Calu3 (cell line): ENCODE data around the gene PIK3CA. TPM values are rescaled to one million over a fixed set of nuclear protein-coding genes. Genes with fewer than 3 reads are reported as not detected.
"Not testable (repeated sequence)": the region's sequence is repeated elsewhere in the genome, so short reads cannot be mapped to it uniquely, and the experiment has no call there.

Experiments used
- BruUV-seq: library from RNA; stranded (reverse); fragments of 400-500 nt; replicated peaks from 2 replicates; lab custom pipeline; 2021; lab: Mats Ljungman, UMichigan
- CTCF ChIA-PET: fragments of 300-600 bp; sonication (Branson Sonifier 250); formaldehyde crosslinking; loops from one replicate; lab custom pipeline; 2022; ENCODE audit warnings: antibody characterized with exemption; lab: Charles Lee
- DNase-seq: peaks from one replicate; pipeline ENCODE4 v3.0.0; 2022
- H3K27ac Mint-ChIP-seq: one replicate; pipeline ENCODE4 v1.8.0; 2022; ENCODE audit warnings: mixed read lengths; ENCODE audit not compliant: unreplicated experiment
- H3K27me3 Mint-ChIP-seq: one replicate; pipeline ENCODE4 v1.8.0; 2022; ENCODE audit warnings: mixed read lengths; ENCODE audit not compliant: unreplicated experiment
- H3K36me3 Mint-ChIP-seq: one replicate; pipeline ENCODE4 v1.8.0; 2022; ENCODE audit warnings: mild to moderate bottlenecking, moderate library complexity, mixed read lengths; ENCODE audit not compliant: insufficient read depth, unreplicated experiment
- H3K4me1 Mint-ChIP-seq: one replicate; pipeline ENCODE4 v1.8.0; 2022; ENCODE audit warnings: mild to moderate bottlenecking, low read depth, mixed read lengths; ENCODE audit not compliant: unreplicated experiment
- H3K4me3 Mint-ChIP-seq: one replicate; pipeline ENCODE4 v1.8.0; 2022; ENCODE audit warnings: mild to moderate bottlenecking, low read depth, moderate library complexity, mixed read lengths; ENCODE audit not compliant: unreplicated experiment
- H3K9me3 Mint-ChIP-seq: one replicate; pipeline ENCODE4 v1.8.0; 2022; ENCODE audit warnings: low read depth, mixed read lengths; ENCODE audit not compliant: unreplicated experiment
- intact Hi-C: fragments of 100-400 bp; cut with micrococcal nuclease; formaldehyde crosslinking; loops from one replicate; pipeline ENCODE4 v1.10.0; 2022; ENCODE audit not compliant: unreplicated experiment
- total RNA-seq: library from RNA; stranded (reverse); gene quantifications from 2 replicates; pipeline ENCODE4 v1.2.3, GENCODE V29; 2022
- TF ChIP-seq, protein P1 (sequence below): fragments of 200-600 bp; IDR thresholded peaks from one replicate; pipeline ENCODE4 v1.8.0; 2022; ENCODE audit warnings: antibody characterized with exemption; ENCODE audit not compliant: unreplicated experiment

Gene PIK3CA
- total RNA-seq, 1 experiment from 2014 or later = 28.8 TPM

- TF ChIP-seq, protein P1, sequence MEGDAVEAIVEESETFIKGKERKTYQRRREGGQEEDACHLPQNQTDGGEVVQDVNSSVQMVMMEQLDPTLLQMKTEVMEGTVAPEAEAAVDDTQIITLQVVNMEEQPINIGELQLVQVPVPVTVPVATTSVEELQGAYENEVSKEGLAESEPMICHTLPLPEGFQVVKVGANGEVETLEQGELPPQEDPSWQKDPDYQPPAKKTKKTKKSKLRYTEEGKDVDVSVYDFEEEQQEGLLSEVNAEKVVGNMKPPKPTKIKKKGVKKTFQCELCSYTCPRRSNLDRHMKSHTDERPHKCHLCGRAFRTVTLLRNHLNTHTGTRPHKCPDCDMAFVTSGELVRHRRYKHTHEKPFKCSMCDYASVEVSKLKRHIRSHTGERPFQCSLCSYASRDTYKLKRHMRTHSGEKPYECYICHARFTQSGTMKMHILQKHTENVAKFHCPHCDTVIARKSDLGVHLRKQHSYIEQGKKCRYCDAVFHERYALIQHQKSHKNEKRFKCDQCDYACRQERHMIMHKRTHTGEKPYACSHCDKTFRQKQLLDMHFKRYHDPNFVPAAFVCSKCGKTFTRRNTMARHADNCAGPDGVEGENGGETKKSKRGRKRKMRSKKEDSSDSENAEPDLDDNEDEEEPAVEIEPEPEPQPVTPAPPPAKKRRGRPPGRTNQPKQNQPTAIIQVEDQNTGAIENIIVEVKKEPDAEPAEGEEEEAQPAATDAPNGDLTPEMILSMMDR = no peak
- intact Hi-C loops = loop anchor here (1.0 kb wide), 3 partner anchors 41 to 215 kb away; no protein-coding TSS in a partner anchor
- H3K27ac Mint-ChIP-seq = no peak overlapping the region
- H3K27me3 Mint-ChIP-seq = no peaks in the 10 kb centered on the region
- no peak for DNase-seq
- no peak overlapping the region for H3K4me3 Mint-ChIP-seq
- no peaks in the 10 kb centered on the region for H3K4me1 Mint-ChIP-seq
- no peaks in the 10 kb centered on the region for H3K36me3 Mint-ChIP-seq
- peaks cover 3% of the 10 kb centered on the region for H3K9me3 Mint-ChIP-seq
- no TSS peak for BruUV-seq
- CTCF ChIA-PET = interaction anchor here (1.0 kb wide), 2 partner anchors 210 to 216 kb away, joined by 3 to 4 read pairs; no protein-coding TSS in a partner anchor
These were observed 42.3 kb upstream of the PIK3CA start for GRCh38 chr3:179105881-179106280.

GRCh38 chr3:179107617-179108016 is 40.5 kb upstream of the PIK3CA start:
- TF ChIP-seq, protein P1 = no peak
- Mint-ChIP-seq H3K27me3 (no peaks in the 10 kb centered on the region), H3K4me3 (no peak overlapping the region), H3K27ac (no peak overlapping the region), H3K4me1 (no peaks in the 10 kb centered on the region), H3K9me3 (peaks cover 4% of the 10 kb centered on the region), H3K36me3 (no peaks in the 10 kb centered on the region)
- BruUV-seq = no TSS peak
- DNase-seq = no peak
- CTCF ChIA-PET = interaction anchor here (0.6 to 1.2 kb wide), 5 partner anchors 8 to 436 kb away, joined by 3 to 7 read pairs (median 3); no protein-coding TSS in a partner anchor
- intact Hi-C loops = no loop called here

DNA sequence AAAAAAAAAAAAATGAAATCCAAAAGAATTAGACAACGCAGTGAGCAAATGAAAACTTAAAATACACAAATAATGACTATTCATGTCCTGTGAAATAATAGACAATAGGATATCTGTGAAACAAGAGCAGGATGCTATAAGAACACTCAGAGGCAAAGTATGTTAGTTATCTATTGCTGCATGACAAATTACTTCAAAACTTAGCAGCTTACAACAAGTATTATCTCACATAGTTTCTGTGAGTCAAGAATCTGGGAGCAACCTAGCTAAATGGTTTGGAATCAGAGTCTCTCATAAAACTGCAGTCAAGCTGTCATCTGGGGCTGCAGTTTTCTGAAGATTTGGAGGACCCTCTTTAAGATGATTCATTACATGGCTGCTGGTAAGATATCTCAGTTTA is 40.1 kb upstream of the PIK3CA start:
- Mint-ChIP-seq H3K4me3 (no peak overlapping the region), H3K4me1 (no peaks in the 10 kb centered on the region), H3K9me3 (peaks cover 6% of the 10 kb centered on the region), H3K36me3 (no peaks in the 10 kb centered on the region), H3K27ac (no peak overlapping the region), H3K27me3 (no peaks in the 10 kb centered on the region)
- intact Hi-C loops = no loop called here
- CTCF ChIA-PET = interaction anchor here (0.6 to 1.2 kb wide), 5 partner anchors 8 to 435 kb away, joined by 3 to 7 read pairs (median 3); no protein-coding TSS in a partner anchor
- TF ChIP-seq, protein P1 = no peak
- no TSS peak for BruUV-seq
- no peak for DNase-seq

DNA sequence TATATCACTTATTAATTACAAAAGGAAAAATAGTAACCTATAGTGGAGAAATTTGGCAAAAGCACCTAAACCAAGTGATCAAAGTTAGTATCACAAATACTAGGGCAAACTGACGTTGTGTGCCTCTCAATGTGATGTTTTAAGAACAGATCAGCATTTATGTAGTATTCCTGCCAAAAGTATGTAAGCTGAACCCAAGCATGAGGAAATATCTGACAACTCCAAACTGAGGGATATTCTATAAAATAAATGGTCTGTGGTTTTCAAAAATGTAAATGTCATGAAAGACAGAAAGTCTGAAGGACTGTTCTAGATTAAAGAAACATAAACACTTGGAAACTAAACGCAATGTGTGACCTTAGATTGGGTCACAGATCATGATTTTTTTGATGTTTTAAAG is 34.3 kb upstream of the PIK3CA start:
- TF ChIP-seq, protein P1 = no peak
- Mint-ChIP-seq H3K36me3 (no peaks in the 10 kb centered on the region), H3K9me3 (peaks cover 4% of the 10 kb centered on the region), H3K27ac (no peak overlapping the region), H3K27me3 (no peaks in the 10 kb centered on the region), H3K4me3 (no peak overlapping the region), H3K4me1 (no peaks in the 10 kb centered on the region)
- CTCF ChIA-PET = no interaction called here
- DNase-seq = no peak
- intact Hi-C loops = no loop called here
- no TSS peak for BruUV-seq

DNA sequence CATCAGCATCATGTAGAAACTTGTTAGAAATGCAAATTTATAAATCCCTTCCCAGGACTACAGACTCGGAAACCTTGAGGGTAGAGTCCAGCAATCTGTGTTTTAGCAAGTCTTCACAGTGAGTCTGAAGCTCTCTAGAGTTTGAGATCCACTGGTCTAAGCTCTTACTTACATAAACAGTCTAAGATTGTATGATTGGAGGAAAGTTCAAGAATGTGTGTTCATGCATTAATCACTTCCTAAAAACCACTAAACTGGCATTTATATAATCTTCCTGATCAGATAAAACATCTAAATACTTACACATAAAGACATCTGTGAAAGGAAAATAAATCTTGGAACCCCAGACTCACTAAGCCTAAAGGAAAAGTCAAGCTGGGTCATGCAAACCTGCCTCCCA is 32.7 kb upstream of the PIK3CA start:
- H3K27me3 Mint-ChIP-seq, intact Hi-C loops, H3K4me1 Mint-ChIP-seq, H3K4me3 Mint-ChIP-seq, H3K27ac Mint-ChIP-seq, H3K36me3 Mint-ChIP-seq, DNase-seq, H3K9me3 Mint-ChIP-seq, BruUV-seq: not testable (repeated sequence)
- CTCF ChIA-PET = interaction anchor here (0.7 kb wide), 1 partner anchor 8 kb away, joined by 3 read pairs; no protein-coding TSS in a partner anchor
